Prostate gland (tissue), 2 donors: ENCODE data around the gene SHISA5.

Source experiments
- POLR2A ChIP-seq: fragments of 450-650 bp; IDR thresholded peaks from one replicate; pipeline ENCODE4 v1.6.1; 2016; ENCODE audit warnings: antibody characterized with exemption, mild to moderate bottlenecking
- POLR2AphosphoS5 ChIP-seq: sonication (generic); formaldehyde crosslinking; IDR thresholded peaks from one replicate; pipeline ENCODE4 v1.6.1; 2017; ENCODE audit warnings: antibody characterized with exemption
- TF ChIP-seq, protein P1 (sequence below), 4 experiments: fragments of 200-600 bp in 2 of 4; fragments of 450-650 bp in 2 of 4; sonication (generic) in 2 of 4; IDR thresholded peaks; 1 replicate in 3 of 4; 2 replicates in 1 of 4; pipeline ENCODE4 v1.5.1; 2016 to 2019; ENCODE audit warnings: antibody characterized with exemption in 4 of 4, mild to moderate bottlenecking in 2 of 4, moderate library complexity in 2 of 4

- TF ChIP-seq, protein P1, sequence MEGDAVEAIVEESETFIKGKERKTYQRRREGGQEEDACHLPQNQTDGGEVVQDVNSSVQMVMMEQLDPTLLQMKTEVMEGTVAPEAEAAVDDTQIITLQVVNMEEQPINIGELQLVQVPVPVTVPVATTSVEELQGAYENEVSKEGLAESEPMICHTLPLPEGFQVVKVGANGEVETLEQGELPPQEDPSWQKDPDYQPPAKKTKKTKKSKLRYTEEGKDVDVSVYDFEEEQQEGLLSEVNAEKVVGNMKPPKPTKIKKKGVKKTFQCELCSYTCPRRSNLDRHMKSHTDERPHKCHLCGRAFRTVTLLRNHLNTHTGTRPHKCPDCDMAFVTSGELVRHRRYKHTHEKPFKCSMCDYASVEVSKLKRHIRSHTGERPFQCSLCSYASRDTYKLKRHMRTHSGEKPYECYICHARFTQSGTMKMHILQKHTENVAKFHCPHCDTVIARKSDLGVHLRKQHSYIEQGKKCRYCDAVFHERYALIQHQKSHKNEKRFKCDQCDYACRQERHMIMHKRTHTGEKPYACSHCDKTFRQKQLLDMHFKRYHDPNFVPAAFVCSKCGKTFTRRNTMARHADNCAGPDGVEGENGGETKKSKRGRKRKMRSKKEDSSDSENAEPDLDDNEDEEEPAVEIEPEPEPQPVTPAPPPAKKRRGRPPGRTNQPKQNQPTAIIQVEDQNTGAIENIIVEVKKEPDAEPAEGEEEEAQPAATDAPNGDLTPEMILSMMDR (IDR thresholded peaks at IDR 0.05) = no peak
- TF ChIP-seq POLR2AphosphoS5 (no peak), POLR2A (no peak)
Measured at GRCh38 chr3:48511551-48511950, 7.6 kb upstream of the SHISA5 start.
